Measurements from ENCODE around the gene CD53. TPM values are rescaled to one million over a fixed set of nuclear protein-coding genes. Genes with fewer than 3 reads are reported as not detected.
A peak's percentile ranks its signal among the peaks of the same experiment; 100 is the strongest.
"Not testable (repeated sequence)": the region's sequence is repeated elsewhere in the genome, so short reads cannot be mapped to it uniquely, and the experiment has no call there.

Gene CD53
- polyA plus RNA-seq, 3 donors, result 826 to 1,222 (median 1,107) TPM

DNA sequence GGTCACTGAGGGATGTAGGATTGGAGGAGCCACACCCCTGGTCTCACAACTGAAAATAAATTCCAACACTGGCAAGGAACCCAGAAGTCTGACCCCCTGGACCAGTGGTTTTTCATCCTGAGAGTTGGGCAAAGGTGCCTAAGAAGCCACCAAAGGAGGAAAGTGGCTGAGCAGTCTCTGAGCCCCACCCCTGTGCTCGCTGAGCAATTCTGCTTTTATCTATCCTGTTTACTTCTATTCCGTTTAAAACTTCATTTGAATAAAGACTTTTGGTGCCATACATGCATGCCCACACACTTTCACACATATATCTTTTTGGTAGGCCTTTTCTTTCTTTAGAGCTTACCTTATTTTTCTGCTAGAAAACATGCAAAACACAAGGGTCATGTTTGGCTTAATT, 13.9 kb upstream of the CD53 start:
- peaks cover 0 to 2% (median 0%) of the 10 kb centered on the region in 3 donors for H3K27me3 Mint-ChIP-seq (ENCODE audit: low read depth in 3 of 3)
- no peak for DNase-seq
- Histone ChIP-seq H3K9ac (ENCODE audit: insufficient read depth, low read length, poor library complexity, severe bottlenecking) (no peak overlapping the region), H3K4me1 (ENCODE audit: control insufficient read depth in 1 of 2, insufficient read depth in 2 of 2, low read length in 2 of 2) (no peaks in the 10 kb centered on the region), H3K27me3 (ENCODE audit: control insufficient read depth in 2 of 2, insufficient read depth in 2 of 2, low read length in 2 of 2) (no peaks in the 10 kb centered on the region), H2AFZ (ENCODE audit: insufficient read depth, low read depth, low read length, poor library complexity, severe bottlenecking) (no peak overlapping the region), H3K79me2 (ENCODE audit: insufficient read depth, low read length) (no peaks in the 10 kb centered on the region), H4K20me1 (ENCODE audit: insufficient read depth, low read length) (no peaks in the 10 kb centered on the region), H3K4me2 (replicated peaks; ENCODE audit: extremely low read depth, low read length, poor library complexity, severe bottlenecking) (no peak overlapping the region), H3K36me3 (replicated peaks in 1 of 2; ENCODE audit: control insufficient read depth in 1 of 2, insufficient read depth in 2 of 2, low read length in 2 of 2) (no peaks in the 10 kb centered on the region), H3K27ac (ENCODE audit: low read depth in 1 of 2, low read length in 2 of 2) (no peak overlapping the region), H3K4me3 (replicated peaks in 1 of 3; ENCODE audit: low read depth in 2 of 3, low read length in 3 of 3) (no peak overlapping the region), H3K9me3 (replicated peaks in 1 of 2; ENCODE audit: control insufficient read depth in 1 of 2, insufficient read depth in 1 of 2, low read length in 2 of 2) (no peaks in the 10 kb centered on the region)
- H3K27ac Mint-ChIP-seq, result no peak overlapping the region
- H3K4me3 Mint-ChIP-seq, result no peak overlapping the region
- H3K36me3 Mint-ChIP-seq, result no peaks in the 10 kb centered on the region
- peaks cover 0 to 6% (median 2%) of the 10 kb centered on the region in 7 donors for H3K9me3 Mint-ChIP-seq
- WGBS (ENCODE audit: insufficient coverage), result no CpG with 5 or more reads among the region's 2 CpGs
- intact Hi-C loops (cut with micrococcal nuclease), result no loop called here
- TF ChIP-seq, protein P1, sequence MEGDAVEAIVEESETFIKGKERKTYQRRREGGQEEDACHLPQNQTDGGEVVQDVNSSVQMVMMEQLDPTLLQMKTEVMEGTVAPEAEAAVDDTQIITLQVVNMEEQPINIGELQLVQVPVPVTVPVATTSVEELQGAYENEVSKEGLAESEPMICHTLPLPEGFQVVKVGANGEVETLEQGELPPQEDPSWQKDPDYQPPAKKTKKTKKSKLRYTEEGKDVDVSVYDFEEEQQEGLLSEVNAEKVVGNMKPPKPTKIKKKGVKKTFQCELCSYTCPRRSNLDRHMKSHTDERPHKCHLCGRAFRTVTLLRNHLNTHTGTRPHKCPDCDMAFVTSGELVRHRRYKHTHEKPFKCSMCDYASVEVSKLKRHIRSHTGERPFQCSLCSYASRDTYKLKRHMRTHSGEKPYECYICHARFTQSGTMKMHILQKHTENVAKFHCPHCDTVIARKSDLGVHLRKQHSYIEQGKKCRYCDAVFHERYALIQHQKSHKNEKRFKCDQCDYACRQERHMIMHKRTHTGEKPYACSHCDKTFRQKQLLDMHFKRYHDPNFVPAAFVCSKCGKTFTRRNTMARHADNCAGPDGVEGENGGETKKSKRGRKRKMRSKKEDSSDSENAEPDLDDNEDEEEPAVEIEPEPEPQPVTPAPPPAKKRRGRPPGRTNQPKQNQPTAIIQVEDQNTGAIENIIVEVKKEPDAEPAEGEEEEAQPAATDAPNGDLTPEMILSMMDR (IDR thresholded peaks at IDR 0.05), result no peak
- peaks cover under 1% of the 10 kb centered on the region for H3K4me1 Mint-ChIP-seq

DNA sequence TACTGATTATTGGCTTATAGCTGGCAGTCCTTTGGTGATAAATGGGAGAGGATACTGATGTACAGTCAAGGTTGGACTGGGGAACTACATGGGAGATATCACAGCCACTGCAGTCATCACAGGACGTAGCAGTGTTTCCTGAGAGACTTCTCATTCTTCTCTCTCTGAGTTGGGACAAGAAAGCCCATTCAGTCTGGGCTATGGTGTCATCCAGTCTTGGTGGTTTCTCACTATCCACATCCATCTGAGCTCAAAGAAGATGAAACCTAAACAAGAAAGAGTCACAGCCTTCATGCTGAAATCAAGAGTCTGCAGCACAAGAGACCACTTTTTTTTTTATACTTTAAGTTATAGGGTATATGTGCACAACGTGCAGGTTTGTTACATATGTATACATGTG, 12.8 kb upstream of the CD53 start:
- no peaks in the 10 kb centered on the region for H3K36me3 ChIP-seq (replicated peaks in 1 of 2; ENCODE audit: control insufficient read depth in 1 of 2, insufficient read depth in 2 of 2, low read length in 2 of 2)
- DNase-seq, result no peak
- H3K9ac ChIP-seq (ENCODE audit: insufficient read depth, low read length, poor library complexity, severe bottlenecking), result no peak overlapping the region
- no peak overlapping the region for H3K4me2 ChIP-seq (replicated peaks; ENCODE audit: extremely low read depth, low read length, poor library complexity, severe bottlenecking)
- Mint-ChIP-seq H3K27me3 (ENCODE audit: low read depth in 3 of 3) (peaks cover 0 to 2% (median 0%) of the 10 kb centered on the region in 3 donors), H3K4me3 (no peak overlapping the region), H3K9me3 (peaks cover 6 to 15% (median 10%) of the 10 kb centered on the region in 7 donors), H3K36me3 (no peaks in the 10 kb centered on the region), H3K4me1 (no peaks in the 10 kb centered on the region), H3K27ac (no peak overlapping the region)
- no peak overlapping the region for H3K4me3 ChIP-seq (replicated peaks in 1 of 3; ENCODE audit: low read depth in 2 of 3, low read length in 3 of 3)
- WGBS (ENCODE audit: insufficient coverage), result no CpG with 5 or more reads among the region's 2 CpGs
- H3K4me1 ChIP-seq (ENCODE audit: control insufficient read depth in 1 of 2, insufficient read depth in 2 of 2, low read length in 2 of 2), result no peaks in the 10 kb centered on the region
- intact Hi-C loops (cut with micrococcal nuclease), result no loop called here
- H4K20me1 ChIP-seq (ENCODE audit: insufficient read depth, low read length), result no peaks in the 10 kb centered on the region
- H3K79me2 ChIP-seq (ENCODE audit: insufficient read depth, low read length), result no peaks in the 10 kb centered on the region
- no peaks in the 10 kb centered on the region for H3K9me3 ChIP-seq (replicated peaks in 1 of 2; ENCODE audit: control insufficient read depth in 1 of 2, insufficient read depth in 1 of 2, low read length in 2 of 2)
- H2AFZ ChIP-seq (ENCODE audit: insufficient read depth, low read depth, low read length, poor library complexity, severe bottlenecking), result no peak overlapping the region
- H3K27ac ChIP-seq (ENCODE audit: low read depth in 1 of 2, low read length in 2 of 2), result no peak overlapping the region
- TF ChIP-seq, protein P1 (IDR thresholded peaks at IDR 0.05), result no peak
- H3K27me3 ChIP-seq (ENCODE audit: control insufficient read depth in 2 of 2, insufficient read depth in 2 of 2, low read length in 2 of 2), result no peaks in the 10 kb centered on the region

DNA sequence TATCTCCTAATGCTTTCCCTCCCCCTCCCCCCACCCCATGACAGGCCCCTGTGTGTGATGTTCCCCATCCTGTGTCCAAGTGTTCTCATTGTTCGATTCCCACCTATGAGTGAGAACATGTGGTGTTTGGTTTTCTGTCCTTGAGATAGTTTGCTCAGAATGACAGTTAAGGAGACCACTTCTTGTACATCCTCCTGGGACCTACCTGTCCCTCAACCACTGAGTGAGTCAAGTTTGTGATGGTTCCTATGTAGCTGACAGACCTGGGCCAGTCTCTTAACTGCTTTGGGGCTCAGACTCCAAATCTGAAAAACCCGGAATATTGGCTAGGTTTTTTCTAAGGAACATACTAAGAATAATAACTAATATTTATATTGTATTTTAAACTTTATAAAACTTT, 12.3 kb upstream of the CD53 start:
- H3K9me3 ChIP-seq (replicated peaks in 1 of 2; ENCODE audit: control insufficient read depth in 1 of 2, insufficient read depth in 1 of 2, low read length in 2 of 2); H3K27me3 Mint-ChIP-seq (ENCODE audit: low read depth in 3 of 3); H3K27ac ChIP-seq (ENCODE audit: low read depth in 1 of 2, low read length in 2 of 2); H4K20me1 ChIP-seq (ENCODE audit: insufficient read depth, low read length); H3K4me3 Mint-ChIP-seq; H3K9ac ChIP-seq (ENCODE audit: insufficient read depth, low read length, poor library complexity, severe bottlenecking); H3K36me3 Mint-ChIP-seq; H2AFZ ChIP-seq (ENCODE audit: insufficient read depth, low read depth, low read length, poor library complexity, severe bottlenecking); H3K27me3 ChIP-seq (ENCODE audit: control insufficient read depth in 2 of 2, insufficient read depth in 2 of 2, low read length in 2 of 2); intact Hi-C loops (cut with micrococcal nuclease); H3K4me2 ChIP-seq (replicated peaks; ENCODE audit: extremely low read depth, low read length, poor library complexity, severe bottlenecking); H3K36me3 ChIP-seq (replicated peaks in 1 of 2; ENCODE audit: control insufficient read depth in 1 of 2, insufficient read depth in 2 of 2, low read length in 2 of 2); DNase-seq; H3K4me3 ChIP-seq (replicated peaks in 1 of 3; ENCODE audit: low read depth in 2 of 3, low read length in 3 of 3); H3K4me1 ChIP-seq (ENCODE audit: control insufficient read depth in 1 of 2, insufficient read depth in 2 of 2, low read length in 2 of 2); H3K79me2 ChIP-seq (ENCODE audit: insufficient read depth, low read length); H3K4me1 Mint-ChIP-seq: not testable (repeated sequence)
- no CpG with 5 or more reads among the region's 2 CpGs for WGBS (ENCODE audit: insufficient coverage)
- H3K27ac Mint-ChIP-seq, result peak overlapping the region in 1 of 7 donors; percentile 23
- H3K9me3 Mint-ChIP-seq, result peaks cover 6 to 16% (median 12%) of the 10 kb centered on the region in 7 donors
